Type B pancreatic cell (in vitro differentiated cells): ENCODE data around the gene MSMP. TPM values are rescaled to one million over a fixed set of nuclear protein-coding genes. Genes with fewer than 3 reads are reported as not detected.
A peak's percentile ranks its signal among the peaks of the same experiment; 100 is the strongest.

Source experiments
- DNase-seq: peaks from one replicate; pipeline ENCODE4 v3.0.0; 2021; ENCODE audit warnings: mixed read lengths; ENCODE audit not compliant: unreplicated experiment; ENCODE audit errors: extremely low spot score
- H3K27ac Mint-ChIP-seq: 2 replicates; pipeline ENCODE4 v1.8.0; 2021; ENCODE audit warnings: mild to moderate bottlenecking, mixed read lengths
- H3K27me3 Mint-ChIP-seq: 2 replicates; pipeline ENCODE4 v1.8.0; 2021; ENCODE audit warnings: mixed read lengths
- H3K36me3 Mint-ChIP-seq: 2 replicates; pipeline ENCODE4 v1.8.0; 2021; ENCODE audit warnings: mixed read lengths
- H3K4me1 Mint-ChIP-seq: one replicate; pipeline ENCODE4 v1.8.0; 2021; ENCODE audit warnings: mixed read lengths; ENCODE audit not compliant: unreplicated experiment
- H3K4me3 Mint-ChIP-seq: 2 replicates; pipeline ENCODE4 v1.8.0; 2021; ENCODE audit warnings: mild to moderate bottlenecking, mixed read lengths
- H3K9me3 Mint-ChIP-seq: 2 replicates; pipeline ENCODE4 v1.8.0; 2021; ENCODE audit warnings: mixed read lengths
- CTCF ChIP-seq: fragments of 200-600 bp; sonication (generic); conservative IDR thresholded peaks from 2 replicates; pipeline ENCODE4 v1.5.0; 2021; ENCODE audit warnings: antibody characterized with exemption, mild to moderate bottlenecking
- total RNA-seq: library from RNA; stranded (reverse); gene quantifications from 2 replicates; pipeline ENCODE4 v1.2.1, GENCODE V29; 2021; ENCODE audit warnings: low replicate concordance

Gene MSMP
- total RNA-seq, 1 donor from 2014 or later = not detected

GRCh38 chr9:35756275-35757225 lies 2.5 kb upstream of the MSMP start:
- Mint-ChIP-seq H3K4me1 (peaks cover 11% of the 10 kb centered on the region), H3K27me3 (no peaks in the 10 kb centered on the region), H3K4me3 (peak overlapping the region; percentile 95), H3K36me3 (peaks cover 25% of the 10 kb centered on the region), H3K9me3 (no peaks in the 10 kb centered on the region), H3K27ac (peak overlapping the region; percentile 93)
- DNase-seq = no peak
- peak; percentile 72 for TF ChIP-seq CTCF

DNA sequence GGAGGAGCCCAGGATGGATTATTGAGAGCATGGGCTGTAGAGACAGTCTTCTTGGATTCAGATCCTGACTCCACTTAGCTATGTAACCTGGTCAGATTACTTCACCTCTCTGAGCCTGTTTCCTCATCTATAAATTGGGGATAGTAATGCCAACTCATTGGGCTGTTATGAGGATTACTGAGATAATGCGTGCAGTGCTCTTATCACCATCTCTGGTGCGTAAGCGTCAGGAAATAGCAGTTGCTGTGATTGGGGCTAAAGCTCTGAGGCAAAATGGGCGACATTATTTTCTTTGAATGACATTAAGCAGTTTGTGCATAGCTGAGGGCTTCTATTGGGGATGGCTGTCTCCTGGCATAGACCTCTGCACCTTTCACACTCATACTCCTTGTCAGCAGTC lies 995 bp upstream of the MSMP start:
- TF ChIP-seq CTCF = no peak
- Mint-ChIP-seq H3K4me1 (no peaks in the 10 kb centered on the region), H3K9me3 (no peaks in the 10 kb centered on the region), H3K36me3 (peaks cover 21% of the 10 kb centered on the region), H3K27ac (no peak overlapping the region), H3K27me3 (no peaks in the 10 kb centered on the region), H3K4me3 (no peak overlapping the region)
- DNase-seq = no peak

GRCh38 chr9:35753466-35753865 lies 610 bp downstream of the MSMP start:
- Mint-ChIP-seq H3K4me3 (peak overlapping the region; percentile 21), H3K4me1 (no peaks in the 10 kb centered on the region), H3K27ac (no peak overlapping the region), H3K36me3 (peaks cover 21% of the 10 kb centered on the region), H3K9me3 (no peaks in the 10 kb centered on the region), H3K27me3 (no peaks in the 10 kb centered on the region)
- no peak for TF ChIP-seq CTCF
- no peak for DNase-seq

DNA sequence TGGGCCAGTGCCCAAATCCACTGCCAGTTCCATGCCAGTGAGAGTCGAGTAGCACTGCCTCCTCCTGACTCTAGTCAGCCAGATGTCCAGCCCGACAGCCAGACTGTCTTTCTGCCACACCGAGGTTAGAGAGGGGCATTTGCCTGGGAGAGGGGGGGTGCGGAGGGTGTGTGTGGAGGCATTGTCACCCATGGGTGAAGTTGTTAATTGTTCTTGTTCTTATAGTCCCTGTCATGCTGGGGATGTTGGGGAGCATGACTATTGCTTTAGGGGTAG lies 3.9 kb downstream of the MSMP start:
- H3K27ac Mint-ChIP-seq = peak overlapping the region; percentile 95

GRCh38 chr9:35749515-35750255 lies 4.4 kb downstream of the MSMP start:
- no peak for TF ChIP-seq CTCF
- peak overlapping the region; percentile 96 for H3K4me3 Mint-ChIP-seq
- H3K36me3 Mint-ChIP-seq = peaks cover 28% of the 10 kb centered on the region
- DNase-seq = no peak
- no peaks in the 10 kb centered on the region for H3K27me3 Mint-ChIP-seq
- H3K4me1 Mint-ChIP-seq = peaks cover 23% of the 10 kb centered on the region
- peak overlapping the region; percentile 95 for H3K27ac Mint-ChIP-seq
- H3K9me3 Mint-ChIP-seq = no peaks in the 10 kb centered on the region

More for the DNA sequence above, 3.9 kb downstream of the MSMP start:
- no peak for TF ChIP-seq CTCF
- no peak for DNase-seq
- Mint-ChIP-seq H3K27me3 (no peaks in the 10 kb centered on the region), H3K4me1 (peaks cover 23% of the 10 kb centered on the region), H3K4me3 (peak overlapping the region; percentile 96), H3K9me3 (no peaks in the 10 kb centered on the region), H3K36me3 (peaks cover 27% of the 10 kb centered on the region)
